HEK293 (cell line): ENCODE data around the gene ANK2.

ENCODE experiments used
- CTCF ChIA-PET: fragments of 350-600 bp; formaldehyde crosslinking; extraction: SDS; loops from one replicate; lab custom pipeline; 2021; ENCODE audit warnings: antibody characterized with exemption; lab: Yijun Ruan, JAX
- POLR2A ChIA-PET: fragments of 300-600 bp; formaldehyde crosslinking; extraction: SDS; loops from one replicate; lab custom pipeline; 2020; ENCODE audit warnings: antibody characterized with exemption, inconsistent platforms; lab: Yijun Ruan, JAX
- H3K27ac ChIP-seq: fragments of 200-500 bp; sonication (Bioruptor generic); 2 replicates; pipeline ENCODE4 v1.5.1; 2014; ENCODE audit warnings: low read depth, low read length, control low read depth, inconsistent platforms; ENCODE audit errors: extremely low read depth
- H3K36me3 ChIP-seq, 2 experiments: fragments of 200-500 bp in 1 of 2; sonication (Bioruptor generic) in 1 of 2; 1 replicate in 1 of 2; 2 replicates in 1 of 2; pipeline ENCODE4 v1.5.1; 2014 to 2017; ENCODE audit warnings: inconsistent platforms in 2 of 2, low read length in 2 of 2; ENCODE audit not compliant: control insufficient read depth in 2 of 2, insufficient read depth in 1 of 2
- H3K4me1 ChIP-seq: fragments of 200-500 bp; sonication (Bioruptor generic); 2 replicates; pipeline ENCODE4 v1.5.1; 2014; ENCODE audit warnings: mild to moderate bottlenecking, low read length, inconsistent platforms; ENCODE audit not compliant: control insufficient read depth, insufficient read depth
- H3K4me3 ChIP-seq: 2 replicates; pipeline ENCODE4 v1.5.1; 2011; ENCODE audit warnings: low read depth, mild to moderate bottlenecking, control low read depth, low read length, moderate library complexity
- H3K9me3 ChIP-seq: fragments of 200-500 bp; sonication (Bioruptor generic); 2 replicates; pipeline ENCODE4 v1.5.1; 2014; ENCODE audit warnings: low read depth, low read length, inconsistent platforms; ENCODE audit not compliant: control insufficient read depth, insufficient read depth
- KLF9 ChIP-seq: fragments of 450-650 bp; formaldehyde crosslinking; IDR thresholded peaks from 2 replicates; pipeline ENCODE4 v1.5.1; 2016; ENCODE audit warnings: missing biosample characterization, missing genetic modification characterization, low read depth
- YY1 ChIP-seq: fragments of 450-650 bp; formaldehyde crosslinking; IDR thresholded peaks from 2 replicates; pipeline ENCODE4 v1.5.1; 2018; ENCODE audit warnings: missing biosample characterization, missing genetic modification characterization
- ZBTB48 ChIP-seq: fragments of 450-650 bp; formaldehyde crosslinking; IDR thresholded peaks from 2 replicates; pipeline ENCODE4 v1.5.1; 2016; ENCODE audit warnings: missing biosample characterization, missing genetic modification characterization
- ZFHX2 ChIP-seq: fragments of 450-650 bp; formaldehyde crosslinking; conservative IDR thresholded peaks from 2 replicates; pipeline ENCODE4 v1.5.1; 2016; ENCODE audit warnings: missing biosample characterization, missing genetic modification characterization
- ZNF10 ChIP-seq: fragments of 450-650 bp; formaldehyde crosslinking; IDR thresholded peaks from 2 replicates; pipeline ENCODE4 v1.5.1; 2017; ENCODE audit warnings: missing biosample characterization, missing genetic modification characterization
- ZNF174 ChIP-seq: fragments of 450-650 bp; formaldehyde crosslinking; IDR thresholded peaks from 2 replicates; pipeline ENCODE4 v1.5.0; 2017; ENCODE audit warnings: missing biosample characterization, mild to moderate bottlenecking, missing genetic modification characterization
- ZNF2 ChIP-seq: fragments of 450-650 bp; formaldehyde crosslinking; IDR thresholded peaks from 2 replicates; pipeline ENCODE4 v1.5.1; 2016; ENCODE audit warnings: missing biosample characterization, missing genetic modification characterization
- ZNF221 ChIP-seq: fragments of 450-650 bp; formaldehyde crosslinking; IDR thresholded peaks from 2 replicates; pipeline ENCODE4 v1.5.1; 2017; ENCODE audit warnings: missing biosample characterization, missing genetic modification characterization, borderline replicate concordance
- ZNF423 ChIP-seq: fragments of 450-650 bp; formaldehyde crosslinking; IDR thresholded peaks from 2 replicates; pipeline ENCODE4 v1.5.1; 2016; ENCODE audit warnings: missing biosample characterization, missing genetic modification characterization
- ZNF501 ChIP-seq: fragments of 450-650 bp; formaldehyde crosslinking; IDR thresholded peaks from 2 replicates; pipeline ENCODE4 v1.5.1; 2016; ENCODE audit warnings: missing biosample characterization, missing genetic modification characterization
- ZNF521 ChIP-seq: fragments of 450-650 bp; formaldehyde crosslinking; IDR thresholded peaks from 2 replicates; pipeline ENCODE4 v1.5.1; 2017; ENCODE audit warnings: missing biosample characterization, mild to moderate bottlenecking, missing genetic modification characterization
- ZNF529 ChIP-seq: fragments of 450-650 bp; formaldehyde crosslinking; IDR thresholded peaks from 2 replicates; pipeline ENCODE4 v1.5.1; 2017; ENCODE audit warnings: missing genetic modification characterization, missing biosample characterization; ENCODE audit not compliant: insufficient replicate concordance
- ZNF558 ChIP-seq: fragments of 450-650 bp; formaldehyde crosslinking; IDR thresholded peaks from 2 replicates; pipeline ENCODE4 v1.5.1; 2016; ENCODE audit warnings: missing biosample characterization, missing genetic modification characterization
- ZNF629 ChIP-seq: fragments of 450-650 bp; formaldehyde crosslinking; IDR thresholded peaks from 2 replicates; pipeline ENCODE4 v1.5.1; 2017; ENCODE audit warnings: missing biosample characterization, missing genetic modification characterization
- ZNF747 ChIP-seq: fragments of 450-650 bp; formaldehyde crosslinking; IDR thresholded peaks from 2 replicates; pipeline ENCODE4 v1.5.1; 2016; ENCODE audit warnings: missing biosample characterization, missing genetic modification characterization
- TF ChIP-seq, protein P1 (sequence below): fragments of 450-650 bp; formaldehyde crosslinking; conservative IDR thresholded peaks from 2 replicates; pipeline ENCODE4 v1.5.1; 2016; ENCODE audit warnings: low read depth, missing biosample characterization, missing genetic modification characterization
- TF ChIP-seq, protein P2 (sequence below): fragments of 450-650 bp; IDR thresholded peaks from 2 replicates; pipeline ENCODE4 v1.5.1; 2018; ENCODE audit warnings: missing biosample characterization, mild to moderate bottlenecking, missing genetic modification characterization
- TF ChIP-seq, protein P3 (sequence below): fragments of 450-650 bp; formaldehyde crosslinking; IDR thresholded peaks from 2 replicates; pipeline ENCODE4 v1.5.1; 2016; ENCODE audit warnings: missing biosample characterization, missing genetic modification characterization
- TF ChIP-seq, protein P4 (sequence below): fragments of 450-650 bp; formaldehyde crosslinking; IDR thresholded peaks from 2 replicates; pipeline ENCODE4 v1.5.1; 2016; ENCODE audit warnings: missing biosample characterization, missing genetic modification characterization
- TF ChIP-seq, protein P5 (sequence below): fragments of 450-650 bp; formaldehyde crosslinking; IDR thresholded peaks from 2 replicates; pipeline ENCODE4 v1.5.1; 2016; ENCODE audit warnings: missing biosample characterization, missing genetic modification characterization, borderline replicate concordance

ANK2 gene

DNA sequence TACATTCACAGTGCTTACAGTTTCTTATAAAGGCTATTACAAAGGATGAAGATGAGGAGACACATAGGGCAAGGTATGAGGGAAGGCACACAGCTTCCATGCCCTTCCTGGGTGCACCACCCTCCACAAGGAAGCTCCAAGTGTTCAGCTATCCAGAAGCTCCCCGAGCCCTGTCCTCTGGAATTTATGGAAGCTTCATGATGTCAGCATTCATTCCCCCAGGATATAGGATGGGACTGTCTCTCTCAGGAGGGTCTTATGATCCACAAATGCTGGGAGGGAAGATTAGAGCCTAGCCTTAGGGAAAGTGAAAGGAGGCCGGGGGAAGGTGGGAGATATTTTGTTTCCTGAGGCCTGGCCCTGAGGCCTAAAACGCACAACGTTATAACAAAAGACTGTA, 236.0 kb downstream of the ANK2 start:
- no peak overlapping the region for H3K27ac ChIP-seq

More for the DNA sequence above, 236.0 kb downstream of the ANK2 start:
- no peaks in the 10 kb centered on the region for H3K4me1 ChIP-seq
- POLR2A ChIA-PET = no interaction called here
- CTCF ChIA-PET = interaction anchor here (0.8 kb wide), 1 partner anchor 8 kb away, joined by 3 read pairs; no protein-coding TSS in a partner anchor
- TF ChIP-seq ZNF747 (no peak), KLF9 (tag by site-specific recombination) (no peak), ZNF174 (tag by site-specific recombination) (no peak), ZNF2 (tag by site-specific recombination) (no peak), ZNF221 (tag by site-specific recombination) (no peak), ZNF10 (tag by site-specific recombination) (no peak), ZNF629 (tag by site-specific recombination) (no peak), YY1 (tag by site-specific recombination) (no peak), ZNF423 (tag by site-specific recombination) (no peak), ZBTB48 (tag by site-specific recombination) (no peak), ZNF529 (tag by site-specific recombination) (no peak), ZNF501 (tag by site-specific recombination) (no peak), ZNF558 (tag by site-specific recombination) (no peak), ZFHX2 (tag by site-specific recombination) (no peak), ZNF521 (tag by site-specific recombination) (no peak)
- TF ChIP-seq, protein P1, sequence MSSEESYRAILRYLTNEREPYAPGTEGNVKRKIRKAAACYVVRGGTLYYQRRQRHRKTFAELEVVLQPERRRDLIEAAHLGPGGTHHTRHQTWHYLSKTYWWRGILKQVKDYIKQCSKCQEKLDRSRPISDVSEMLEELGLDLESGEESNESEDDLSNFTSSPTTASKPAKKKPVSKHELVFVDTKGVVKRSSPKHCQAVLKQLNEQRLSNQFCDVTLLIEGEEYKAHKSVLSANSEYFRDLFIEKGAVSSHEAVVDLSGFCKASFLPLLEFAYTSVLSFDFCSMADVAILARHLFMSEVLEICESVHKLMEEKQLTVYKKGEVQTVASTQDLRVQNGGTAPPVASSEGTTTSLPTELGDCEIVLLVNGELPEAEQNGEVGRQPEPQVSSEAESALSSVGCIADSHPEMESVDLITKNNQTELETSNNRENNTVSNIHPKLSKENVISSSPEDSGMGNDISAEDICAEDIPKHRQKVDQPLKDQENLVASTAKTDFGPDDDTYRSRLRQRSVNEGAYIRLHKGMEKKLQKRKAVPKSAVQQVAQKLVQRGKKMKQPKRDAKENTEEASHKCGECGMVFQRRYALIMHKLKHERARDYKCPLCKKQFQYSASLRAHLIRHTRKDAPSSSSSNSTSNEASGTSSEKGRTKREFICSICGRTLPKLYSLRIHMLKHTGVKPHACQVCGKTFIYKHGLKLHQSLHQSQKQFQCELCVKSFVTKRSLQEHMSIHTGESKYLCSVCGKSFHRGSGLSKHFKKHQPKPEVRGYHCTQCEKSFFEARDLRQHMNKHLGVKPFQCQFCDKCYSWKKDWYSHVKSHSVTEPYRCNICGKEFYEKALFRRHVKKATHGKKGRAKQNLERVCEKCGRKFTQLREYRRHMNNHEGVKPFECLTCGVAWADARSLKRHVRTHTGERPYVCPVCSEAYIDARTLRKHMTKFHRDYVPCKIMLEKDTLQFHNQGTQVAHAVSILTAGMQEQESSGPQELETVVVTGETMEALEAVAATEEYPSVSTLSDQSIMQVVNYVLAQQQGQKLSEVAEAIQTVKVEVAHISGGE (tag by site-specific recombination) = no peak
- TF ChIP-seq, protein P2, sequence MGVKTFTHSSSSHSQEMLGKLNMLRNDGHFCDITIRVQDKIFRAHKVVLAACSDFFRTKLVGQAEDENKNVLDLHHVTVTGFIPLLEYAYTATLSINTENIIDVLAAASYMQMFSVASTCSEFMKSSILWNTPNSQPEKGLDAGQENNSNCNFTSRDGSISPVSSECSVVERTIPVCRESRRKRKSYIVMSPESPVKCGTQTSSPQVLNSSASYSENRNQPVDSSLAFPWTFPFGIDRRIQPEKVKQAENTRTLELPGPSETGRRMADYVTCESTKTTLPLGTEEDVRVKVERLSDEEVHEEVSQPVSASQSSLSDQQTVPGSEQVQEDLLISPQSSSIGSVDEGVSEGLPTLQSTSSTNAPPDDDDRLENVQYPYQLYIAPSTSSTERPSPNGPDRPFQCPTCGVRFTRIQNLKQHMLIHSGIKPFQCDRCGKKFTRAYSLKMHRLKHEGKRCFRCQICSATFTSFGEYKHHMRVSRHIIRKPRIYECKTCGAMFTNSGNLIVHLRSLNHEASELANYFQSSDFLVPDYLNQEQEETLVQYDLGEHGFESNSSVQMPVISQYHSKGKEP (tag by site-specific recombination) = no peak
- TF ChIP-seq, protein P3, sequence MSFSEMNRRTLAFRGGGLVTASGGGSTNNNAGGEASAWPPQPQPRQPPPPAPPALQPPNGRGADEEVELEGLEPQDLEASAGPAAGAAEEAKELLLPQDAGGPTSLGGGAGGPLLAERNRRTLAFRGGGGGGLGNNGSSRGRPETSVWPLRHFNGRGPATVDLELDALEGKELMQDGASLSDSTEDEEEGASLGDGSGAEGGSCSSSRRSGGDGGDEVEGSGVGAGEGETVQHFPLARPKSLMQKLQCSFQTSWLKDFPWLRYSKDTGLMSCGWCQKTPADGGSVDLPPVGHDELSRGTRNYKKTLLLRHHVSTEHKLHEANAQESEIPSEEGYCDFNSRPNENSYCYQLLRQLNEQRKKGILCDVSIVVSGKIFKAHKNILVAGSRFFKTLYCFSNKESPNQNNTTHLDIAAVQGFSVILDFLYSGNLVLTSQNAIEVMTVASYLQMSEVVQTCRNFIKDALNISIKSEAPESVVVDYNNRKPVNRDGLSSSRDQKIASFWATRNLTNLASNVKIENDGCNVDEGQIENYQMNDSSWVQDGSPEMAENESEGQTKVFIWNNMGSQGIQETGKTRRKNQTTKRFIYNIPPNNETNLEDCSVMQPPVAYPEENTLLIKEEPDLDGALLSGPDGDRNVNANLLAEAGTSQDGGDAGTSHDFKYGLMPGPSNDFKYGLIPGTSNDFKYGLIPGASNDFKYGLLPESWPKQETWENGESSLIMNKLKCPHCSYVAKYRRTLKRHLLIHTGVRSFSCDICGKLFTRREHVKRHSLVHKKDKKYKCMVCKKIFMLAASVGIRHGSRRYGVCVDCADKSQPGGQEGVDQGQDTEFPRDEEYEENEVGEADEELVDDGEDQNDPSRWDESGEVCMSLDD (tag by site-specific recombination) = no peak
- TF ChIP-seq, protein P4, sequence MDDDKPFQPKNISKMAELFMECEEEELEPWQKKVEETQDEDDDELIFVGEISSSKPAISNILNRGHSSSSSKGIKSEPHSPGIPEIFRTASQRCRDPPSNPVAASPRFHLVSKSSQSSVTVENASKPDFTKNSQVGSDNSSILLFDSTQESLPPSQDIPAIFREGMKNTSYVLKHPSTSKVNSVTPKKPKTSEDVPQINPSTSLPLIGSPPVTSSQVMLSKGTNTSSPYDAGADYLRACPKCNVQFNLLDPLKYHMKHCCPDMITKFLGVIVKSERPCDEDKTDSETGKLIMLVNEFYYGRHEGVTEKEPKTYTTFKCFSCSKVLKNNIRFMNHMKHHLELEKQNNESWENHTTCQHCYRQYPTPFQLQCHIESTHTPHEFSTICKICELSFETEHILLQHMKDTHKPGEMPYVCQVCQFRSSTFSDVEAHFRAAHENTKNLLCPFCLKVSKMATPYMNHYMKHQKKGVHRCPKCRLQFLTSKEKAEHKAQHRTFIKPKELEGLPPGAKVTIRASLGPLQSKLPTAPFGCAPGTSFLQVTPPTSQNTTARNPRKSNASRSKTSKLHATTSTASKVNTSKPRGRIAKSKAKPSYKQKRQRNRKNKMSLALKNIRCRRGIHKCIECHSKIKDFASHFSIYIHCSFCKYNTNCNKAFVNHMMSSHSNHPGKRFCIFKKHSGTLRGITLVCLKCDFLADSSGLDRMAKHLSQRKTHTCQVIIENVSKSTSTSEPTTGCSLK (tag by site-specific recombination) = no peak
- TF ChIP-seq, protein P5, sequence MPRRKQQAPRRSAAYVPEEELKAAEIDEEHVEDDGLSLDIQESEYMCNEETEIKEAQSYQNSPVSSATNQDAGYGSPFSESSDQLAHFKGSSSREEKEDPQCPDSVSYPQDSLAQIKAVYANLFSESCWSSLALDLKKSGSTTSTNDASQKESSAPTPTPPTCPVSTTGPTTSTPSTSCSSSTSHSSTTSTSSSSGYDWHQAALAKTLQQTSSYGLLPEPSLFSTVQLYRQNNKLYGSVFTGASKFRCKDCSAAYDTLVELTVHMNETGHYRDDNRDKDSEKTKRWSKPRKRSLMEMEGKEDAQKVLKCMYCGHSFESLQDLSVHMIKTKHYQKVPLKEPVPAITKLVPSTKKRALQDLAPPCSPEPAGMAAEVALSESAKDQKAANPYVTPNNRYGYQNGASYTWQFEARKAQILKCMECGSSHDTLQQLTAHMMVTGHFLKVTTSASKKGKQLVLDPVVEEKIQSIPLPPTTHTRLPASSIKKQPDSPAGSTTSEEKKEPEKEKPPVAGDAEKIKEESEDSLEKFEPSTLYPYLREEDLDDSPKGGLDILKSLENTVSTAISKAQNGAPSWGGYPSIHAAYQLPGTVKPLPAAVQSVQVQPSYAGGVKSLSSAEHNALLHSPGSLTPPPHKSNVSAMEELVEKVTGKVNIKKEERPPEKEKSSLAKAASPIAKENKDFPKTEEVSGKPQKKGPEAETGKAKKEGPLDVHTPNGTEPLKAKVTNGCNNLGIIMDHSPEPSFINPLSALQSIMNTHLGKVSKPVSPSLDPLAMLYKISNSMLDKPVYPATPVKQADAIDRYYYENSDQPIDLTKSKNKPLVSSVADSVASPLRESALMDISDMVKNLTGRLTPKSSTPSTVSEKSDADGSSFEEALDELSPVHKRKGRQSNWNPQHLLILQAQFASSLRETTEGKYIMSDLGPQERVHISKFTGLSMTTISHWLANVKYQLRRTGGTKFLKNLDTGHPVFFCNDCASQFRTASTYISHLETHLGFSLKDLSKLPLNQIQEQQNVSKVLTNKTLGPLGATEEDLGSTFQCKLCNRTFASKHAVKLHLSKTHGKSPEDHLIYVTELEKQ (tag by site-specific recombination) = no peak
- no peak overlapping the region for H3K4me3 ChIP-seq
- no peaks in the 10 kb centered on the region for H3K9me3 ChIP-seq
- H3K36me3 ChIP-seq = peaks cover 0 to 3% of the 10 kb centered on the region in 2 experiments; a peak in 2 of 3 replicates
